Embryonic facial prominence (tissue), 1 donor: ENCODE data around the gene RPUSD2.

Experiments used
- DNase-seq: peaks from one replicate; pipeline ENCODE4 v3.0.0-alpha.2; 2016; ENCODE audit errors: extremely low spot score

RPUSD2 gene, protein sequence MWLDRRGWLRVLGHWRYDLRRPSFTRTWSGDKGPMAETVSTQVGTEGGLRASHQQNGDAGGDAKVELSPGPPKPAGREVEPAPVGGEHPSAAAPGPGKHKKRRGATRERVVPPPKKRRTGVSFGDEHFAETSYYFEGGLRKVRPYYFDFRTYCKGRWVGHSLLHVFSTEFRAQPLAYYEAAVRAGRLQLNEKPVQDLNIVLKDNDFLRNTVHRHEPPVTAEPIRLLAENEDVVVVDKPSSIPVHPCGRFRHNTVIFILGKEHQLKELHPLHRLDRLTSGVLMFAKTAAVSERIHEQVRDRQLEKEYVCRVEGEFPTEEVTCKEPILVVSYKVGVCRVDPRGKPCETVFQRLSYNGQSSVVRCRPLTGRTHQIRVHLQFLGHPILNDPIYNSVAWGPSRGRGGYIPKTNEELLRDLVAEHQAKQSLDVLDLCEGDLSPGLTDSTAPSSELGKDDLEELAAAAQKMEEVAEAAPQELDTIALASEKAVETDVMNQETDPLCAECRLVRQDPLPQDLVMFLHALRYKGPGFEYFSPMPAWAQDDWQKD

DNA sequence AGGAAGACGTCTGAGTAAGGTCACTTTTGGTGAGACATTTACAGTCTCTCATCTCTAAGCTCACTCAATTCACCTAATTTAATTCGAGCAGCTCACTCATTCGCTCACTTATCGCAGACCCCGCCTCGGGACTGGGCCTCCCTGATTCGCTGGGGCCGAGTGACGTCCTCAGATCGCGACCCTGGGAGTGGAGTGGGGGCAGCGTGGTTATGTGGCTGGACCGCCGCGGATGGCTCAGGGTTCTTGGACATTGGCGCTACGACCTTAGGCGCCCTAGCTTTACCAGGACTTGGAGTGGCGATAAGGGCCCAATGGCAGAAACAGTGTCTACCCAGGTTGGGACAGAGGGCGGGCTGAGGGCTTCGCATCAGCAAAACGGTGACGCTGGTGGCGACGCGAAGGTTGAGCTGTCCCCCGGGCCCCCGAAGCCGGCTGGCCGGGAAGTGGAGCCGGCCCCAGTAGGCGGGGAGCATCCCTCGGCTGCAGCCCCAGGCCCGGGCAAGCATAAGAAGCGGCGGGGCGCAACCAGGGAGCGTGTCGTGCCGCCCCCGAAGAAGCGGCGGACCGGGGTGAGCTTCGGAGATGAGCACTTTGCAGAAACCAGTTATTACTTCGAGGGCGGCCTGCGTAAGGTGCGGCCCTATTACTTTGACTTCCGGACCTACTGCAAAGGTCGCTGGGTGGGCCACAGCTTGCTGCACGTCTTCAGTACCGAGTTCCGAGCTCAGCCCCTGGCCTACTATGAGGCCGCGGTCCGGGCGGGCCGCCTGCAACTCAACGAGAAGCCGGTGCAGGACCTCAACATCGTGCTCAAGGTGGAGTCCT lies at the start of gene RPUSD2:
RPUSD2 (plus strand) TSS at position 171 of the 825 bp plus-strand sequence; CDS start at position 210, 39 bp downstream.
- peak; percentile 83 for DNase-seq

DNA sequence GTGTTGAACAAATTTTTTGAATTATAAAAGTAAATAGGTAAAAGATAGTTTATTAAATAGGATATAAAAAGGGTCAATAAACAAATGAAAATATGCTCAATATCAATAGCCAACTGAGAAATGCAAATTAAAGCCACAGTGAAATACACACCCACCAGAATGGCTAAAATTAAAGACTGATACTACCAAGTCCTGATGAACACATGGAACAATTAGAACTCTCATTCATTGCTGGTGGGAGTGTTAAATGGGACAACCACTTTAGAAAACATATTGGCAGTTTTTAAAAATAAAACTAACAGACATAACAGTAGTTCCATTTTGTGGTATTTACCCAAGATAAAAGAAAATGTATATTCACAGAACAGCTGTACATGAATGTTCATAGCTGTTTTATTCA lies 45.5 kb upstream of the RPUSD2 start:
- DNase-seq, result no peak

DNA sequence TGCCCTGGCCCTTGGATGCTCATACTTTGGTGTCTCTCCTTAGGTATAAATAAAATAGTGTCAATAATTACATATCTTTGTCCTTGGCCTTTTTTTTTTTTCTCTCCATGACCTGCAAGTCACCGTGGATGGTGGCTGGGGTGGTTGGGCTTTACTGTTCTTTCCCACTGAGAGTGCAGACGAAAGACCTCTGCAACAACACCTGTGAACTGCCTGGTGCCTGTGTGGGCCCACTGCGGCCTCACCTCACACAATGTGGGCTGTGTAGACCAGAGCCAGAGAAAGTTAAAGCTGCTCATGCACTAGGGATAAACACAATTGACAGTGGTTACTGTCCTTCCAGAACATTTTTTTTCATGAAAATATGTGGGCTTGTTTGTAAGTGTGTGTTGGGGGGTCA lies 43.2 kb upstream of the RPUSD2 start:
- no peak for DNase-seq

DNA sequence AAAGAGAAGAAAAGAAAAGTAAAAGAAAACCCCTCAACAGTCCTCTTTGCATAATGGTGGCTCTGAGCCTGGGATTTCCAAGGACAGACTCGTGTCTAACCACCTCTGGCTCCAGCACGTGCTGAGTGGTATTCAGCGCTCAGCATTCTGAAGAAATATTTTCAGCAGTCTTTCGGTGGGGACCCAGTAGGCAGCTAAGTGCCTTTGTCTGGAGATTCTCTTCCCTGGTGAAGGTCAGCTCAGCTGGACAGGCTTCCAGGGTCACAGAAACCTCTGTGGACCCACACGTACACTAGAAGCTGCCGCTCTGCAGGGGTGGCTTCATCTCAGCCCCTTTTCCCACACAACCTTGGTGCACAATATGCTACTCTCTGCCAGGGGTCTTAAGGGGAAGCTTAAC lies 40.3 kb upstream of the RPUSD2 start:
- no peak for DNase-seq

DNA sequence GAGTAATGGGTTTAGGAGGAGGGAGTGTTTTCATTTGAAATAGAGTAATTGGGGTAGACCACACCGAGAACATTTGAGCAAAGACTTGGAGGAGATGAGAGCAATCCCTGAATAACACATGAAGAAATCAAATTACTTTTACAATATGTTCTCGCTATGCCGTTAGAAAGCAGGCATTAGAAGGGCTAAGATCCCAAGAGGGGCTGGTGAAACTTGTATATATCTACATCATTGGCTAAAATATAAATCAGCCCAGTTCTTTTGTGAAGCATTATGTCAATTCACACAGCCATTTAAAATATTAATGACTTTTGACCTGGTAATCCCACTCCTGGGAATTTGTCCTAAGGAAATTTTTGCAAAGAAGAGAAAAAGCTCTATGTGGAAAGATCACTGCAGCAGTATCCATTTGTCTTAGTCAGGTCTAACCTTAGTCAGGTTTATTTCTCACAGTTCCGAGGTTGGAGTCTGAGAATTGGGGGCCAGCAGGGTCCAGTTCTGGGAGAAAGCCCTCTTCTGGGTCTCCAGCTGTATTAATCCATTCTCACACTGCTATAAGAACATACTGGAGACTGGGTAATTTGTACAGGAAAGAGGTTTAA lies 35.2 kb upstream of the RPUSD2 start:
- DNase-seq, result no peak

DNA sequence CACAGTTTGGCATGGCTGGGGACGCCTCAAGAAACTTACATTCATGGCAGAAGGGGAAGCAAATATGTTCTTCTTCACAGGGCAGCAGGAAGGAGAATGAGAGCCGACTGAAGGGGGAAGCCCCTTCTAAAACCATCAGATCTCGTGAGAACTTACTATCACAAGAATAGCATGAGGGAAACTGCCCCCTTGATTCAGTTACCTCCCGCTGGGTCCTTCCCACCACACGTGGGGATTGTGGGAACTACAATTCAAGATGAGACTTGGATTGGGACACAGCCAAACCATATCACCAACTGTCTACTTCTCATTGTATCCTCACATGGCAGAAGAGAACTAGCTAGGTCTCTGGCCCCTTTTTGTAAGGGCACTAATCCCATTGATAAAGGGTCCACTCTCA lies 34.7 kb upstream of the RPUSD2 start:
- no peak for DNase-seq

DNA sequence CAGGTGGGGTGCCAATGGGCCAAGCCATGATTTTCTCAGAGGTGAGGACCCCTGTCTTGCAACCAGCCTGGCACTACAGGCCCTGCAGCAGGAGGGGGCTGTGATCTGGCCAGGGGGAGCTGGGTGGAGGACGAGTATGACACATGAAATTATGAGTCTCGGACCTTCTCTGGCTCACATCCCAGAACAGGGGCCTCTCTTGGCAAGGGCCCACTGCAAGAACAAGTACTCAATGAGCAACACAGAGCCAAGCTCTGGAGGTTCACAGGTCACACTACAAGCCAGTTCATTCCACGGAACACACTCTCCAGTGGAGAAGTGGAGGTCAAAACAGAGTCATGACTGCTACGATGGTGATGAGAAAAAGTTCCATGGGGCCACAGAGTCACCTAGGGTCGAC lies 32.6 kb upstream of the RPUSD2 start:
- DNase-seq, result no peak

DNA sequence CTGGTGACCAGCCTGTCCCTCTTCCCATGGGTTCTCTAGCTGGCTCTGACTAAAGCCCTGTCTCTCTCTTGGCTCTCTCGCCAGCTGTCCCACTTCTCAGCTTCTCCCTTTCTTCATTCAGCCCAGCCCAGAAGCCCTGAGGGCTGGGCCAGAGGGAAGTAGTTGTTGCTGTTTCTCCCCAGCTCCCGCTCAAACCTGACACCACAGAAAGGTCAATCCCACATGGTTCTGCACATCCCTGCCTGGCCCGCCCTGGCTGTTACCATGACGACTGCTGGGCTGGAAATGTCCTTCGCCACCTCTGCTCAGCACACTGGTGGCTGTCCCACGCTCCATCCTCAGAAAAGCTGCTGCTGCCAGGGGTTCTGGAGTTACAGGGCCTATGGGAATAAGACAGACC lies 30.1 kb upstream of the RPUSD2 start:
- DNase-seq, result no peak

DNA sequence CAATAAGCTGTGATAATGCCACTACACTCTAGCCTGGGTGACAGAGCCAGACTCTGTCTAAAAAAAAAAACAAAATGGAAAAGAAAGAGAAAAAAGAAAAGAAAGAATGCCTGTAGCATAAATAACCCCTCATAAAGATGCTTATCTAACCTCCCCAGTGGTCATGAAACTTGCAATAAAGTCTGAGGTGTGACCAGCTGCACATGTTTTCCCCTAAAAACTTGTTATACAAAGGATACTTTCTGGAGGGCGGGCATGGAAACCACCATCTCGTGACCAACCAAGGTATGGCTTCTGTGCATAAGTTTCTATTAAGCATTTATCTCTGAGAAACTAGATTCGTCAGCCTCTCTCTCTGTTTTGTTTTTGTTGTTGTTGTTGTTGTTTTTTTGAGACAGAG lies 26.0 kb upstream of the RPUSD2 start:
- no peak for DNase-seq

DNA sequence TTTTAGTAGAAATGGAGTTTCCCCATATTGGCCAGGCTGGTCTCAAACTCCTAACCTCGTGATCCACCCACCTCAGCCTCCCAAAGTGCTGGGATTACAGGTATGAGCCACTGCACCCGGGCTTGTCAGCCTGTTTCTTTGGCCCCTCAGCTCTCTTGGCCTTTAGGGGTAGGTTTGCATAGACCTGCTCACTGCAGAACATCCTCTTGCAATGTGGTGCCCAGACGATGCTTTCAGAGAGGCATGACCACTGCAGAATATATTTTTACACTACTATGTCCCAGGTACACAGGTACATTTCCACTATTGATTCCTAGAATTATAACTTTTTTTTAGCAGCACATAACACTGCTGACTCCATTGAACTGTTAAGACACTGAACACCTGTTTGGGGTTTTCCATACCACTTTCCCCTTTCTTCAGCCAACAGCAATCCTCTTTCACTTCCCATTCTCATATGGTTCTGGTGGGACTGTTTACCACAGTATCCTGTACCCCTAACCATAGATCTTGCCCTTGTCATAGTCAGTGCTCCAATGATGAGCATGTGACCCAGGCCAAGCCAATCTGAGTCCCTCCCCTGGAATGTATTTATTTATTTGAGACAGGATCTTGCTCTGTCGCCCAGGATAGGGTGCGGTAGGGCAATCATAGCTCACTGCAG lies 25.3 kb upstream of the RPUSD2 start:
- no peak for DNase-seq

DNA sequence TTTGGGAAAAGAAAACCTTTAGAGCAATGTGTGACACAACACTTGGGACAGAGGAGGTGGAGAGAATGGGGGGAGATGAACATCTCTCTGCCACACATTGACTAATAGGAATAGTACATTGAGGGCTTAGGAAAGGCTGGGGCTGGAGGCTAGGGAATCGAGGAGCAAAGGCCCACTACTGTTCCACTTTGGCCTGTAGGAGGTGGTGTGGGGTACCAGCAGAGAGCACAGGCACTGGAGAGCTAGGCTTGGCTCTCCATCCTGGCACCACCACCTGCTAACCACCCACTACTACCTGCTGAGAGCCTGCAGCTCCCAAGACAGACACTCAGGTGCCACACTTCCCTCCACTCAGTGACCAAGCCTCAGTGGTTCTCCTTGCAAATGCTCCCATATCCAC lies 23.6 kb upstream of the RPUSD2 start:
- no peak for DNase-seq

DNA sequence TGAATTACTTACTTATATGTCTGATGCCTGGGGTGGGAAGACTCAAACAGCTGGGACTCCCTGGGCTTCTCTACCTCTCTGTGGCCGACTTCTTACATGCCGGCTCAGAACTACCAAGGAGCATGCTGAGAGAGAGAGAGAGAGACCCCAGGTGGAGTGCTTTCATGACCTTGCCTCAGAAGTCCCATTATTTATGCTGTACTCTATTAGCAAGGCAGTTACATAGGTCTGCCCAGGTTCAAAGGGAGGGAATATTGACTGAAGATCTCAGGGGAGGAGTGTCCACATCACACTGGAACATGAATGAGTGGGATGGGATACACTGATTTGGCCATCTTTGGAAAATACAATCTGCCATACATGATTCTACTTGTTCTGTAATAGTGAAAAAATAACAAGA lies 20.5 kb upstream of the RPUSD2 start:
- DNase-seq, result no peak

DNA sequence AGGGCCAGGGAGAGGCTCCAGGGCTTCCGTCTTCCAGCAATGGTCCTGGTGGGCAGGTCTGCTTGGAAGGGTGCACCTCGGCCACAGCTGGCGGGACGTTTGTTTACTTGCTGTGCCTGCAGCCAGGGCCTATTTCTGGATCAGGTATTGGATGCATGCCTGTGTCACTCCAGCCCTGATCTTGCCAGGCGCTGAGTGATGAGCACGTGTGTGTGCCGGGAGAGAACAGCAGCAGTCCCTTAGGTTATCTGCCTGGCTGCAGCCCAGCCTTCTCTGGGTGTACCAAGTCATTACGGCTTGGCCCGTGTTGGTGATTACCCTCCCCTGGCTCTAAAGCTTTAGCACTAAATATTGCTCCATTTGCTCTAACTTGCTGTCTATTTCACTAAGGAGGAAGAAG lies 19.2 kb upstream of the RPUSD2 start:
- DNase-seq, result no peak

DNA sequence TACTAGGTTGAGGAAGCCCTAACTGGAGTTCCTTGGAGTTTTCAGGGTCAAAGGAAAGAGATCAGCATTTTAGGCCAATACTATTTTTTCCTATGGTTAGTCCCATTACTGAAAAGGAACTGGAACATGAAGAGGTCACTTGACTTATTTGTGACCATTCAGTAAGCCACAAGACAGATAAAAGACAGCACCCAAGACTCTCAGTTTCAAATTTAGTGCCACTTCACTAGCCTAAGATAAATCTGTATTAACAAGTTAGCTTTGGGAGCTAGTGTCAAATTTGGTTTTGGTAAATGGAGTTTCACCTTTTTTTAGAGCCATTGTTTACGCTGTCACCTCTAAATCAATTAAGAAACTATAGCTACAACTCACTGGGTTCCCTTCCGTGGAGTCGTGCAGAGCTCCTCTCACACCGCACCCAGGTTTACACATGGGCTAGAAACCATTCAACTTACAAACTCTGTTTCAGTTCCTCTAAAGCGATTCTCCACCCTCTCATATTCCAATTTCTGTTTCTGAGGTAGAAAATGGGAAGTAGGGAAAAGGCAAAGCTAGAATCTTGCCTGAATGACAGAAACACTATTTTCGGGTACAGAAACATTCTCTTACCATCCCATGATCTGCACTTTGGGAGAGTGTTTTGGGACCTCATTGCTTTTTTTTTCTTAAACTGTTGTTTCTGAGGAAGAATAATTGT lies 18.6 kb upstream of the RPUSD2 start:
- no peak for DNase-seq

DNA sequence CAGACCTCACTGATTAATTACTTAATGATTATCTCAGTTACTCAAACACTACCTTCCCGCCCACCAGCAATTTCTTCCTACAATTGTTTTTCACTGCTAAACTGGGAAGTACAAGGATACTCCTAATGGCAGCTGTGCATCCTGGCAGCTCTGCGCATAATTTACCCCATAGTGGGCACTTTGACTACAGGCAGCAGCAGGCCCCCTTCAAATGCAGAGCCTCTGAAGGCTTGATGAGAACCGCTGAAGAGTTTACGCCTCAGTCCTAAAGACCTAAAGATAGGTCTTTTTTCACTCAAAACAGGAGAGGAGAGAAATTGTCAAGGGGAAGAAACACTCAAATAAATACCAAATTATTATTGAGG lies 15.0 kb upstream of the RPUSD2 start:
- DNase-seq, result no peak

DNA sequence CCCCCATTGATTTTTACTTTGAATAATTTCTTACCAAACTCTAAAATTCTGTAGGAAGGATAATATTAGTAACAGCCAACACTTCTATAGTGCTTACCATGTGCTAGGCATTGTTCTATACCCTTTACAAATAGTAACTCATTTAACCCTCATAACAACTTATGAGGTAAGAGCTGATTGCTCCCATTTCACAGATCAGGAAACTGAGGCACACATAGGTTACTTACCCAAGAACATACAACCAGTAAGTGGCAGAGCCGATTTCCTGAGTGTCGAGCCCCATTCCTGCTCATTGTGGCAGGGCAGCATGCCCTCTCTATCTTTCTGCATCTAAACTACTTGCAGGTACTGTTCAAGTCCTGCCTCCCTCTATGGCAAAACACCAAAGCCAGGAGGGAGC lies 13.2 kb upstream of the RPUSD2 start:
- no peak for DNase-seq

DNA sequence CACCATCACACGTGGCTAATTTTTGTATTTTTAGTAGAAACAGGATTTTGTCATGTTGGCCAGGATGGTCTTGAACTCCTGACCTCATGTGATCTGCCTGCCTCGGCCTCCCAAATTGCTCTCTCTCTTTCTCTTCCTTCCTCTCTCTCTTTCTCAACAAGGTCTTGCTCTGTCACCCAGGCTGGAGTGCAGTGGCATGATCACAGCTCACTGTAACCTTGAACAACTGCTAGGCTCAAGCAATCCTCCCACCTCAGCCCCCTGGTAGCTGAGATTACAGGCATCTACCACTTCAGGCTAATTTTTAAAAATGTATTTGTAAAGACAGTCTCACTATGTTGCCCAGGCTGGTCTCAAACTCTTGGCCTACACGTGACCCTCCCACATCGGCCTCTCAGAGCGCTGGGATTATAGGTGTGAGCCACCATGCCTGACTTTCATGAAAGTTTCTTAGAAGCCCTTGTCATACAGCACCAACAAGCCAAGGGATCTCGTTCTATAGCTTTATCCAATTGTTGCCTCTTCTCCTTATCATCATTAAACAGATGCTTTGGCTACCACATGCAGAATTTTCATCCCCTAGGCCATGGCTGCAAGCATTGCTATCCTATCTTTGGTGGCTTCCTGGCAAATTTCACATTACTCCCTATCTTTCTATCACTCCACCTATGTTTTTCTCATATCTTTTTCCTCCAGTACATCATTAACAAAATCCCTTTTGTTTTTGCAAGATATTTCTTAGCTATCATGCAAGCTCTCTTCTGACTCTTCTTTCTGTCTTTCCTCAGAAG lies 10.0 kb upstream of the RPUSD2 start:
- no peak for DNase-seq

DNA sequence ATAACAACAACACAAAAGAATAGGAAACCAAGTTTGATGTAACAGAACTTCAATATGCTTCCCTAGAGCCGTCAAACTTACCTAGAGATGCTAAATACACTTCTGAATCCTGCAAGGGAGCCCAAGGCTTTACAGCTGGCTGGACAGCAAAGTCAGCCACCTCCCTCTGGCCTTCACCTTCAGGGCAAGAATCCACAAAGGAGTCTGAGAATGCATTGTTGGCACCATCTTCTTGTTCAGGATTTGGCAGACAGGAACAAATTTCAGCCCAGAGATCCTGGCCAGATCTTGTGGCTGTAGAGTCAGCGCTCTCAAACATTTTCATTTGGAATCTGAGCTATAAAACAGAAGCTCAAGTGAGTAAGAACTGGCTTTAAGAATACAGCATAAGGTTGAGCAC lies 6.4 kb upstream of the RPUSD2 start:
- no peak for DNase-seq

DNA sequence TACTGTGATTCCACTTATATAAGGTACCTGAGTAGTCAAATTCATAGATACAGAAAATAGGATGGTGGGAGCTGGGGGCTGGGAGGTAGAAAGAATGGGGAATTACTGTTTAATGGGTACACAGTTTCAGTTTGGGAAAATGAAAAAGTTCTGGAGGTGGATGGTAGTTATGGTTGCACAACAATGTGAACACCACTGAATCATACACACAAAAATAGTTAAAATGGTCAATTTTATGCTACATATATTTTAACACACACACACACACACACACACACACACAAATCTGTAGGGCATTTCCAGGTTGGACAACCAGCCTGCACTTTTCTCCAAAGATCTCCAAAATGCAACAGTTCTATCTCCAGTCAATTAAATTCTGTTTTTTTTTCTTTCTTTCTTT lies 5.7 kb upstream of the RPUSD2 start:
- no peak for DNase-seq

DNA sequence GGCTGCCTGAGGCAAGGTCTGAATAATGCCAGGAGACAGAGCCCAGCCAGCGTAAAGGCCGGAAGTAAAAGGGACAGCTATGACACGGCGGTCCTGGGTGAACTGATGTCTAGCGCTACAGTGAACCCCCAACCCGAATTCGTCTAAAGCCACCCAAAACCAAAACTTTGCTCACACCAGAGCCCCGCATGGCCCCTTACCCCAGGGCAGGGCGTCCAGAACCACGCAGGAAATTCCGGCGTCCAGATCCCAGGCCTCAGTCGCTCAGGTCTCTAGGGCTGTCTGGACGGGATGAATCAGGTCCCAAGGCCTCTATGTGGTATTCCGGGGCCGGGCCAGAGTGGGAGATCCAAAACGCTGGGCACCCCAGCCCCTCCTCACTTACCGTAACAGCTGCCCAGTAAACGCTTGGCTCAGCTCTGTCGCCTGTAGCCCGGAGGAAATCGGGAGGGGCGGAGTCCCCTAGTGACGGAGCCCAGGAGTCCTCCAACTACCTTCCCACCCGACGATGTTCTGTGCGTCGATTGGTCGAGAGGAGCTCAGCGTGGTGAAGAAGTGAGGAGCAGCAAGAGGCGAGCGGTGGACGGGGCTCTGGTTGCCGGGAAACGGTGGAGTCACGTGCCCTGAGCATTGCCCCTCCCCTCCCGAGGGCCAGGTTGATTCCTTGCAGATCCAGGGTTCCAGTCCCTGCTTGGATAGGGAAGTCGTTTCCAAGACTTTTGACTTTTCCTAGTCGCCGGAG lies 4.3 kb upstream of the RPUSD2 start, which contains the start of gene CCDC32:
CCDC32 (minus strand) TSS at position 452 of the 742 bp plus-strand sequence. CDS start 2,027 bp downstream, outside the sequence.
- peak; percentile 98 for DNase-seq
